IMR-90 (cell line): ENCODE measurements around the gene BATF. TPM values are rescaled to one million over a fixed set of nuclear protein-coding genes. Genes with fewer than 3 reads are reported as not detected.

ENCODE experiments used
- ATAC-seq: fragments of 200-7000 bp; cut with Tn5 transposase; 2 replicates; pipeline ENCODE4 v1.9.1; 2020; ENCODE audit warnings: low read depth, mild to moderate bottlenecking, moderate library complexity
- BruUV-seq: library from RNA; stranded (reverse); fragments of 400-500 nt; replicated peaks from 2 replicates; lab custom pipeline; 2021; lab: Mats Ljungman, UMichigan
- CTCF ChIA-PET: fragments of 300-600 bp; formaldehyde crosslinking; extraction: SDS; loops from one replicate; lab custom pipeline; 2021; ENCODE audit warnings: antibody characterized with exemption; lab: Yijun Ruan, JAX
- POLR2A ChIA-PET: fragments of 300-600 bp; sonication (Branson Sonifier 250); formaldehyde crosslinking; loops from one replicate; lab custom pipeline; 2022; ENCODE audit warnings: antibody characterized with exemption; ENCODE audit not compliant: unreplicated experiment; lab: Charles Lee
- DNase-seq: peaks from one replicate; pipeline ENCODE4 v3.0.0; 2013
- H2AFZ ChIP-seq: replicated peaks from 2 replicates; pipeline ENCODE3; 2013; ENCODE audit warnings: low read length, mild to moderate bottlenecking; ENCODE audit not compliant: poor library complexity
- H2AK5ac ChIP-seq: 2 replicates; pipeline ENCODE4 v1.6.1; 2013; ENCODE audit warnings: low read depth, low read length, inconsistent platforms
- H2AK9ac ChIP-seq: replicated peaks from 2 replicates; pipeline ENCODE3; 2013; ENCODE audit warnings: mild to moderate bottlenecking, low read depth, low read length, moderate library complexity; ENCODE audit not compliant: poor library complexity
- H2BK120ac ChIP-seq: 2 replicates; pipeline ENCODE4 v1.6.1; 2013; ENCODE audit warnings: low read depth, low read length, inconsistent platforms
- H2BK15ac ChIP-seq: 3 replicates; pipeline ENCODE4 v1.6.1; 2013; ENCODE audit warnings: low read depth, low read length, inconsistent platforms
- H2BK20ac ChIP-seq: 2 replicates; pipeline ENCODE4 v1.6.1; 2013; ENCODE audit warnings: low read depth, mild to moderate bottlenecking, inconsistent platforms, low read length, moderate library complexity
- H2BK5ac ChIP-seq: 2 replicates; pipeline ENCODE4 v1.6.1; 2013; ENCODE audit warnings: mild to moderate bottlenecking, low read depth, low read length, inconsistent platforms; ENCODE audit not compliant: poor library complexity, severe bottlenecking
- H3K14ac ChIP-seq: replicated peaks from 2 replicates; pipeline ENCODE4 v1.6.1; 2013; ENCODE audit warnings: low read depth, low read length, inconsistent platforms
- H3K18ac ChIP-seq: 2 replicates; pipeline ENCODE4 v1.6.1; 2013; ENCODE audit warnings: low read depth, low read length, control low read depth
- H3K23ac ChIP-seq: 2 replicates; pipeline ENCODE4 v1.6.1; 2013; ENCODE audit warnings: low read depth, low read length, inconsistent platforms
- H3K27ac ChIP-seq: 2 replicates; pipeline ENCODE4 v1.5.1; 2013; ENCODE audit warnings: mild to moderate bottlenecking, control low read depth, low read length; ENCODE audit not compliant: insufficient read depth
- H3K27me3 ChIP-seq: 2 replicates; pipeline ENCODE4 v1.6.1; 2013; ENCODE audit warnings: low read length; ENCODE audit not compliant: control insufficient read depth, insufficient read depth
- H3K36me3 ChIP-seq: 2 replicates; pipeline ENCODE4 v1.6.1; 2013; ENCODE audit warnings: low read length, mixed read lengths; ENCODE audit not compliant: control insufficient read depth, insufficient read depth
- H3K4ac ChIP-seq: 2 replicates; pipeline ENCODE4 v1.6.1; 2013; ENCODE audit warnings: low read depth, low read length, inconsistent platforms
- H3K4me1 ChIP-seq: 2 replicates; pipeline ENCODE4 v1.6.1; 2013; ENCODE audit warnings: low read length, mixed read lengths; ENCODE audit not compliant: control insufficient read depth, insufficient read depth
- H3K4me2 ChIP-seq: 2 replicates; pipeline ENCODE4 v1.6.1; 2013; ENCODE audit warnings: low read depth, mild to moderate bottlenecking, control low read depth, low read length, moderate library complexity
- H3K4me3 ChIP-seq: 2 replicates; pipeline ENCODE4 v1.5.1; 2013; ENCODE audit warnings: low read depth, mild to moderate bottlenecking, control low read depth, low read length, moderate library complexity; ENCODE audit not compliant: insufficient read depth
- H3K56ac ChIP-seq: 2 replicates; pipeline ENCODE4 v1.6.1; 2013; ENCODE audit warnings: low read length, inconsistent platforms; ENCODE audit not compliant: insufficient read depth; ENCODE audit errors: extremely low read depth
- H3K79me1 ChIP-seq, 2 experiments: 2 replicates each; pipeline ENCODE4 v1.6.1; 2013; ENCODE audit warnings: low read length in 2 of 2, inconsistent platforms in 1 of 2, low read depth in 1 of 2
- H3K9ac ChIP-seq: 2 replicates; pipeline ENCODE4 v1.6.1; 2013; ENCODE audit warnings: low read depth, low read length, control low read depth
- H3K9me1 ChIP-seq: 2 replicates; pipeline ENCODE4 v1.6.1; 2013; ENCODE audit warnings: low read length, inconsistent platforms; ENCODE audit not compliant: insufficient read depth
- H3K9me3 ChIP-seq: 2 replicates; pipeline ENCODE4 v1.6.1; 2013; ENCODE audit warnings: low read length; ENCODE audit not compliant: control insufficient read depth, insufficient read depth
- H4K20me1 ChIP-seq: 2 replicates; pipeline ENCODE4 v1.6.1; 2013; ENCODE audit warnings: low read length, inconsistent platforms; ENCODE audit not compliant: insufficient read depth
- H4K5ac ChIP-seq: 2 replicates; pipeline ENCODE4 v1.6.1; 2013; ENCODE audit warnings: mild to moderate bottlenecking, low read depth, low read length, control low read depth
- H4K8ac ChIP-seq, 2 experiments: 2 replicates each; pipeline ENCODE4 v1.6.1; 2013; ENCODE audit warnings: low read depth in 2 of 2, low read length in 2 of 2, control low read depth in 1 of 2, inconsistent platforms in 1 of 2
- H4K91ac ChIP-seq: 2 replicates; pipeline ENCODE4 v1.6.1; 2013; ENCODE audit warnings: low read depth, low read length, inconsistent platforms; ENCODE audit not compliant: insufficient read depth
- CEBPB ChIP-seq: IDR thresholded peaks from 2 replicates; pipeline ENCODE4 v1.6.1; 2012; ENCODE audit warnings: low read depth, low read length, improper control_type of control experiment
- CHD1 ChIP-seq: IDR thresholded peaks from 2 replicates; pipeline ENCODE4 v1.6.1; 2012; ENCODE audit warnings: low read depth, low read length, improper control_type of control experiment
- FOS ChIP-seq: fragments of 150-350 bp; IDR thresholded peaks from 2 replicates; pipeline ENCODE4 v1.6.1; 2016; ENCODE audit warnings: low read depth, low read length
- MAFK ChIP-seq: IDR thresholded peaks from 2 replicates; pipeline ENCODE4 v1.6.1; 2012; ENCODE audit warnings: low read depth, low read length, improper control_type of control experiment
- NFE2L2 ChIP-seq: fragments of 150-350 bp; IDR thresholded peaks from 2 replicates; pipeline ENCODE4 v1.6.1; 2016; ENCODE audit warnings: low read depth, mild to moderate bottlenecking, low read length
- POLR2A ChIP-seq: IDR thresholded peaks from 2 replicates; pipeline ENCODE4 v1.6.1; 2012; ENCODE audit warnings: mild to moderate bottlenecking, low read depth, low read length
- RAD21 ChIP-seq: IDR thresholded peaks from 2 replicates; pipeline ENCODE4 v1.6.1; 2012; ENCODE audit warnings: low read length, improper control_type of control experiment
- RFX5 ChIP-seq: IDR thresholded peaks from 2 replicates; pipeline ENCODE4 v1.8.0; 2012; ENCODE audit warnings: low read depth, mild to moderate bottlenecking, low read length, moderate library complexity
- SMC3 ChIP-seq: fragments of 150-350 bp; IDR thresholded peaks from 2 replicates; pipeline ENCODE4 v1.6.1; 2016; ENCODE audit warnings: low read depth, mild to moderate bottlenecking, antibody characterized with exemption, low read length, moderate library complexity
- WGBS, 2 experiments: methylation state at CpG; one replicate each; pipeline versions ENCODE4 v1.1.5 to v1.1.7; 2013; ENCODE audit warnings: missing lambda C conversion rate in 2 of 2; ENCODE audit not compliant: insufficient read length in 1 of 2; ENCODE audit errors: extremely low coverage in 2 of 2; 5-methylcytosine and 5-hydroxymethylcytosine counted together
- dilution Hi-C: fragments of 300-500 bp; cut with HindIII; formaldehyde crosslinking; loops from one replicate; pipeline ENCODE4 v1.14.3; 2018; ENCODE audit warnings: low sequenced_read_pairs; ENCODE audit not compliant: unreplicated experiment
- in situ Hi-C: fragments of 300-500 bp; cut with MboI; formaldehyde crosslinking; loops from 3 replicates; pipeline ENCODE4 v1.14.3; 2019; ENCODE audit warnings: low sequenced_read_pairs, inconsistent platforms, mixed read lengths
- intact Hi-C: fragments of 100-400 bp; cut with micrococcal nuclease; formaldehyde crosslinking; loops from 2 replicates; pipeline ENCODE4 v1.10.0; 2022
- polyA plus RNA-seq, 3 experiments: library from polyadenylated mRNA; depleted of rRNA; stranded (reverse); fragments of >200 nt; gene quantifications; 2 replicates each; pipeline ENCODE4 v1.2.3, GENCODE V29; 2012; ENCODE audit warnings: low replicate concordance in 1 of 3
- total RNA-seq: library from RNA; depleted of rRNA; stranded (reverse); fragments of >200 nt; gene quantifications from 2 replicates; pipeline ENCODE4 v1.2.3, GENCODE V29; 2012

The BATF gene
- total and polyA plus RNA-seq, 2 of the 4 experiments (the other 2 are of a cell fraction): not detected

DNA sequence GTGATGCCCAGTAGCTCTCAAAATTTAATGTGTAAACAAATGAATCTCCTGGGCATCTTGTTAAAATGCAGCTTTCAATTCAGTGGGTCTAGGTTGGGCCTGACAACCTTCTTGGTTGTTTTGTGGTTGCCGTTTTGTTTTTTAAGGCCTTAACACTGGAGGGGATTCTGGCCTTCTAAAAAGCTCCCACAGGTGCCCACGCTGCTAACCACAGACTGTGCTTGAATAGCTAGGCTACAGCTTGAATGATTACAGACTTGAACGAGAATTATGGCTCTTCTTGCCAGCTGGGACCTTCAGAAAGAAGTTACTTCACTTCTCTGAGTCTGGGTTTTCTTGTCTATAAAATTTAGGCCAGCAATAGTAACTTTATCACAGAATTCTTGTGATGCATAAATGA lies 54.8 kb downstream of the BATF start:
- H2BK20ac ChIP-seq: no peak overlapping the region
- no peaks in the 10 kb centered on the region for H3K36me3 ChIP-seq
- H3K9me3 ChIP-seq: peaks cover 2% of the 10 kb centered on the region; the same call in 1 of the 2 replicates
- no peak overlapping the region for H2BK120ac ChIP-seq
- no peak overlapping the region for H2AFZ ChIP-seq
- POLR2A ChIA-PET: interaction anchor here (0.6 to 1.0 kb wide), 2 partner anchors 78 to 450 kb away, joined by 3 read pairs; no protein-coding TSS in a partner anchor
- no peak overlapping the region for H3K4me3 ChIP-seq
- no peak for ATAC-seq
- H3K23ac ChIP-seq: no peak overlapping the region
- no peak overlapping the region for H2BK15ac ChIP-seq
- H4K8ac ChIP-seq: no peak overlapping the region
- no peak overlapping the region for H3K4ac ChIP-seq
- no peak overlapping the region for H4K91ac ChIP-seq
- no peak overlapping the region for H4K5ac ChIP-seq
- H3K4me1 ChIP-seq: peaks cover 8% of the 10 kb centered on the region; the same call in 1 of the 2 replicates
- dilution Hi-C loops: no loop called here
- H3K9me1 ChIP-seq: peaks cover 10% of the 10 kb centered on the region; the same call in 1 of the 2 replicates
- CTCF ChIA-PET: interaction anchor here (0.6 to 6.1 kb wide), 13 partner anchors 10 to 406 kb away, joined by 3 to 125 read pairs (median 4); partner anchors contain the start of genes ERG28 and TTLL5
- no peak overlapping the region for H3K9ac ChIP-seq
- no peaks in the 10 kb centered on the region for H4K20me1 ChIP-seq
- H3K27ac ChIP-seq: no peak overlapping the region
- H3K4me2 ChIP-seq: no peak overlapping the region
- in situ Hi-C loops: loop anchor here (5.0 to 10.0 kb wide), 2 partner anchors 75 to 408 kb away; partner anchors contain the start of genes IFT43 and TGFB3
- no peaks in the 10 kb centered on the region for H3K79me1 ChIP-seq
- WGBS, 2 experiments: no CpG with 5 or more reads among the region's 3 CpGs
- intact Hi-C loops: loop anchor here (1.0 to 5.0 kb wide), 2 partner anchors 77 to 405 kb away; partner anchors contain the start of gene TGFB3
- no TSS peak for BruUV-seq
- no peak overlapping the region for H3K56ac ChIP-seq
- H3K18ac ChIP-seq: no peak overlapping the region
- DNase-seq: no peak
- no peak overlapping the region for H2AK9ac ChIP-seq
- H2BK5ac ChIP-seq: no peak overlapping the region
- TF ChIP-seq FOS: no peak
- no peak for TF ChIP-seq MAFK
- TF ChIP-seq CEBPB: no peak
- TF ChIP-seq RAD21: no peak
- TF ChIP-seq CHD1: no peak
- no peak for TF ChIP-seq NFE2L2
- TF ChIP-seq SMC3: no peak
- no peak for TF ChIP-seq POLR2A
- no peak for TF ChIP-seq RFX5
- peaks cover 20% of the 10 kb centered on the region for H3K27me3 ChIP-seq
- no peak overlapping the region for H2AK5ac ChIP-seq
- H3K14ac ChIP-seq: no peak overlapping the region
